Measurements from ENCODE around the gene GTSF1L.

DNA sequence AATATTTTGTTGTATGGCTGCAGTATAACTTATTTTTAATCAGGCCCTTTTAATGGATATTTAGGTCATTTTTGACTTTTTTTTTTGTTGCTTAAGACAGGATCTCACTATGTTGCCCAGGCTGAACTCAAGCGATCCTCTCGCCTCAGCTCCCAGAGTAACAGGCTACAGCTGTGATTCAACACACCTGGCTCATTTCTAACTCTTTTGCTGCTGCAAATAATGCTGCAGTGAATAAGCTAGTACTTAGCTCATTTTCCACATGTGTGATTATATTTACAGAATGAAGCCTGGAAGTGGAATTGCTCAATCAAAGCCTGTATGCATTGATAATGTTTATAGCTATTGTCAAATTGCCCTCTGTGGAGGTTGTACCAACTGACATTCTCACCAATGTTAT, 1.1 kb downstream of the GTSF1L start:
- TF ChIP-seq, protein P1, sequence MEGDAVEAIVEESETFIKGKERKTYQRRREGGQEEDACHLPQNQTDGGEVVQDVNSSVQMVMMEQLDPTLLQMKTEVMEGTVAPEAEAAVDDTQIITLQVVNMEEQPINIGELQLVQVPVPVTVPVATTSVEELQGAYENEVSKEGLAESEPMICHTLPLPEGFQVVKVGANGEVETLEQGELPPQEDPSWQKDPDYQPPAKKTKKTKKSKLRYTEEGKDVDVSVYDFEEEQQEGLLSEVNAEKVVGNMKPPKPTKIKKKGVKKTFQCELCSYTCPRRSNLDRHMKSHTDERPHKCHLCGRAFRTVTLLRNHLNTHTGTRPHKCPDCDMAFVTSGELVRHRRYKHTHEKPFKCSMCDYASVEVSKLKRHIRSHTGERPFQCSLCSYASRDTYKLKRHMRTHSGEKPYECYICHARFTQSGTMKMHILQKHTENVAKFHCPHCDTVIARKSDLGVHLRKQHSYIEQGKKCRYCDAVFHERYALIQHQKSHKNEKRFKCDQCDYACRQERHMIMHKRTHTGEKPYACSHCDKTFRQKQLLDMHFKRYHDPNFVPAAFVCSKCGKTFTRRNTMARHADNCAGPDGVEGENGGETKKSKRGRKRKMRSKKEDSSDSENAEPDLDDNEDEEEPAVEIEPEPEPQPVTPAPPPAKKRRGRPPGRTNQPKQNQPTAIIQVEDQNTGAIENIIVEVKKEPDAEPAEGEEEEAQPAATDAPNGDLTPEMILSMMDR (conservative IDR thresholded peaks at IDR 0.05): no peak
- TF ChIP-seq EZH2 (IDR thresholded peaks at IDR 0.05; ENCODE audit: low read depth): no peak
